DND-41 (cell line): ENCODE results near the gene CDK5R1.

Experiments used
- CTCF ChIP-seq: IDR thresholded peaks from 2 replicates; pipeline ENCODE4 v1.5.1; 2012; ENCODE audit warnings: borderline replicate concordance, low read length, moderate library complexity, mild to moderate bottlenecking; ENCODE audit not compliant: poor library complexity, severe bottlenecking; ENCODE audit errors: extremely low read depth
- EZH2 ChIP-seq: IDR thresholded peaks from 3 replicates; pipeline ENCODE4 v1.6.1; 2012; ENCODE audit warnings: borderline replicate concordance, low read depth, mild to moderate bottlenecking, moderate library complexity, low read length, inconsistent platforms; ENCODE audit not compliant: severe bottlenecking

GRCh38 chr17:32516940-32517701 lies 30.3 kb downstream of the CDK5R1 start:
- TF ChIP-seq CTCF (no peak), EZH2 (no peak)
